Anterior cingulate cortex (tissue), 58 donors: ENCODE data around the gene AK4.
A peak's percentile ranks its signal among the peaks of the same experiment; 100 is the strongest.

ENCODE experiments used
- DNase-seq, 58 donors: peaks; one replicate each; lab custom pipeline; 2025; lab: John Stamatoyannopoulos, UW

Gene AK4

DNA sequence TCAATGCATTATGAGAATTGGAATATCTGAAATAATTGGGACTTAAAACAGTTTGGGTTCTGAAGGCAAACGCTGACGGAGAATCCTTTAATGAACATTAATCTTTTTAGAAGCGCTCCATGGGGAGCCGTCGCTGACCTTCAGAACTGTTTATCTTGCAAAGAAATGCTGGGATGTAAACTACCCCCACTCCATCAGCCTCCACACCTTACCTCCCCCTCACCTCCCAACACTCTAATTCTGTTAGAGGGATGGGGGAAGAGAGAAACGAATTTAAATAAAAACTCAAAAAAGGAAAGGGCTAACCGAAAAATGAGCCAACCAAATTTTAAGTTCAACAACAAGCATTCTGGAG lies 117.3 kb downstream of the AK4 start:
- DNase-seq: no peak

DNA sequence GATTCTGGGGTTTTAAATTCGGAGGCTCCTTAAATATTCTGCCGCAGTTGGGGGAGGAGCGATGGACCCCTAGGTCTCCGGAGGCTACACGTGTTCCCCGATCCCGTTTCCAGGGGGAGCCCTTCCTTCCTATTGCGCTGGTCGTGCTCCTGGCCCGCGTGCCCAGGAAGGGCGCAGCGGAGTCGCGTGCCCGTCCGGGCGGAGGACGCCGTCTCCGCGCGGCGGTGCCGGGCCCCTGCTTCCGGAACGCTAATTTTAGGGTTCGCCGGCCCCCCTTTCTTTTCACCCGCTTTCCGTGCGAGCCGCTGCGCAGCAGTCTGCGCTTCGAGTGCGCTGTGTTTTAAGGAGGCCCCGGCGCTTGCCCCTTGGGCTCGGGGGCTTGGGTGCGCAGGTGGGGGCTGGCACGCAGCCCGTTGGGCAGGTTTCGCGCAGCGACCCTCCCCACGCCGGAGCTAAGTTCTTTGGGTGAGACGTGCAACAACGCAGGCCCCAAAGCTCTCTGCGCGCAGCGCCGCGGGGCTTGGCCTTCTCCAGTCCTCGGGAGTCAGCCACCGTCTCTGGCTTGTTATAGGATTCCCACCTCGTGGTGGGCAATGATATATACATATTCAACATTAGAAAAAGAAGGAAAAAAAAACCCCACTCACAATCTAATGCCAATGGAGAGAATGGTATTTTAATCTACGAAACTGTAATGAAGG lies 117.8 kb downstream of the AK4 start:
- peak in 43 of 58 donors; percentile 24 to 76 (median 46) for DNase-seq

DNA sequence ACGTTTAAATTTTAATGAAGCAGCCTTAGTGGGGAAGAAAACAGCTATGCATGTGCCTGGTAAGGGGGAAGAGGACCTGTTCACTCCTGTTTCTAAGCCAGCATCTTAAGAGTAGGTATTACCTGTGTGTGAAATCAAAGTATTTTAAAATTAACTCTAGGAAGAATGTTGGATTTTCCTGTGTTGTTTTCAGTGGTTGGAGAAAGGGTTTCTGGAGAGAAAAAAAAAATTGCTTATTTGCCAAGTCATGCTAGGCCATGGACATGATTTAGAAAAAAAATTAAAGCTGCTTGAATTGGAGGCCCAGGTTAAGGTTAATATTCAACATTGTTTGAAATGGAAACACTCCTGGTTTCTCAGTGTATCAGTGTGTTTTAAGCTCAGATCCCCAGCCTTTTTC lies 118.5 kb downstream of the AK4 start:
- no peak for DNase-seq

DNA sequence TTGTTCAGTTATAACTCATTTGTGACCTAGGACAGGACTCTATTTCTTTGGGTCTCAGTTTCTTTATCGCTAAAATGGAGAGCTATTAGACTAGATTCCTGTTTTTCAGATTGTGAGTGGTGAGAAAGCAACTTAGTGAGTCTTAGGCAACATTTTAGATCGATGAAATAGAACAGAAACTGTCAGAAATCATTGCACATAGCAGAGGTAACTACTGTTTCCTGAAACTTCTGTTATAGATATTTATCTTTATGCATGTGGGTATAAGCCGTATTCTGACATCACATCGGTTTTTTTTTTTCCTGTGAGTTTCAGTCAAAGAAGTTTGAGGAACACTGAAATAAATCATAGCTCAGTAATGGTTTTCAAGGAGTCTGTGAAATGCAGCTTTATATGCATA lies 119.3 kb downstream of the AK4 start:
- no peak for DNase-seq

DNA sequence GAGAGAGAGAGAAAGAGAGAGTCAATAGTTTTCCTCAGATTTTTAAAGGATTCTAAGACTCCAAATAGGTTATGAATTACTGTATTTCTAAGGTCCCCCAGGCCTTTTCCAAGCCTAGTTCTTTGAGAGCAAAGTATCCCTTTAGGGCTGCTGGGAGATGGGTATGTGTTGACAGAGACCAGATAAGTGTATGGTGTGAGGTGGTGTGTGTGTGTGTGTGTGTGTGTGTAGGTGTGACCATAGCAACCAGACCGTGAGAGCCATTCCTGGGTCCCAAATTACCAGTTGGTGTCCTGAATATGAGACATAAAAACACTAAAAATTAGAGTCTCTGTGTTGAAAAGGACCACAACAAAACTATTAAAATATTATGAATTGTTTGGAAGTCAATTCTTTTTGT lies 119.7 kb downstream of the AK4 start:
- no peak for DNase-seq

DNA sequence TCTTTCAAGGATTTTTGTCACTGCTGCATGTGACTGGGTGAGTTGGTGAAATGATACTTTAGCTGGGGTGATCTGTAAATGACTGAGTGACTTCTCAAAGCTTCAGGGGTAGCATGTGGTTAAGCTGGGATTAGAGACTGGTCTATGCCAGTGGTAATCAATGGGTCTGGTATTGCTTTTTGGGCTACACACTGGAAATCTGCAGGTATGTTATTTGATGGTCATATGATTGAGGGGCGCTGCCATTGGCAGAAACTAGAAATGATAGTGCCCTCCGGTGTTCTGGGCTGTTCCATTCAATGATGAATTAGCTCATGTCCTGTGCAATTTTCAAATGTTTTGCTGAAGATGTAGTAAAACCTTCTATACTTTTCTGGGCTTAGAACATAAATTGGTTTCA lies 121.6 kb downstream of the AK4 start:
- DNase-seq: no peak

DNA sequence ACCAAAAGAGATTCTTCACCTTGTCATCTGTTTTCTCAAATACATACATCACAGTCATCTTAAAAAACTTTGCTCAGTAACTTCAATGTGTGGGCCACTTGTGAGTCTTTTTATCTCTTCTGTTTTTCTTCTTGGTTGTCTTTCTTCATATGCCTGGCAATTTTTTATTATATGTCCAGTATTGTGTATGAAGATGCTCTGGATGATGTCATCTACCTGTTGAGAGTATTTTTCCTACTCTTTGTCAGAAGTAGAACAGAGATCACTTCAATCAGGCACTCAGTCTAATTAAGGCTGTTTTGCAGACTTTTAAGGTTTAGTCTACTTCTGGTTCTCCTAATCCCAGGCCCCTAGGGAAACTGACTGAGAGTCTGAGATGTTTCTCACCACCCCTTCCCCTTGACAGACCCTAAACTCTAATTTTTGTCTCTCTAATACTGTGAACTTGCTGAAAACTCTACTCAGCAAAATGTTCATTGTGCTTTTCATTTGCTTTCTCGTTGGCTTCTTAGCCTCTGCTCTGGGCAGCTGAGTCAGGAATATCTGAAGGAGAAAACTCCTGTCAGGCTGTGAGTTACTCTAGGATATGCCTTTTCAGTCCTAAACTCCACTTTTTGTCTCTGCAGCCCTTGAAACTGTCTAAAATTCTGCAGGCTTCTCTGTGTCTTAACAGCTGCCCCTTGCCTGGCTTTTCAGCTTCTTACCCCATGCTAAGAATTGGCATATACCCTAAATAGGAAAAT lies 128.4 kb downstream of the AK4 start:
- no peak for DNase-seq

DNA sequence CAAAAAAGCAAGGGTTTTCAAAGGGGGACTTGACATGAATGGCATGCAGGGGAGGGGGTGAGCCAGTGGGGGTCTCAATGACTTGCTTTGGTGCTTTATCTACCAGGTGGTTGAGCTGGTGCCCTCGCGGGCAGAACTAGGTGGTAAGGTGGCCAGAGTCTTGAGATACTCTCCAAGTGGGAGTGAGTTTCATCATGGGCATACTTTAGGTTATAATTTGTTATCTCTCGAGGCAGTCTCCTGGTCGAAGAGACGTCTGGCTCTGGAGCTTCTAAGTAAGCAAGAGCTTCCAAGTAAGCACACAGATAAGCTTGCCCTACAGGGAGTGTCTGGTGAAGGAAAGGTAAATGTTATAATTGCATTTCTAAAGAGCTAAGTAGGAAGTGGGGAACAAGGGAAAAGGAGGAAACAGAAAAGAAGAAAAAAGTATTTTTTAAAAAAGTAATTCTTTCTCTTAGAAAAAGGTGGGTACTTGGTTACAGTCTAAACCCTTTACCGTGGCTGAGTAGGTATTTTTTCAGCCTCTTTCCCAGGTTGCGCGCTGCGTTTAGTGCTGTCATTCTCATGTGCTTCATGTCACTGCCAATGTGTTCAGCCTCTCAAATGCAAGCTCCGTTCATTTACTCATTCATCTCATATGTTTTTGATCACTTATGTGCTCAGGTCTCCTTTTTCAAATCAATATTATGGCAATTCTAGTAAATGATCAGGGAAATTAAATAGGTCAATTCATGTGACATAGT lies 129.8 kb downstream of the AK4 start:
- no peak for DNase-seq

DNA sequence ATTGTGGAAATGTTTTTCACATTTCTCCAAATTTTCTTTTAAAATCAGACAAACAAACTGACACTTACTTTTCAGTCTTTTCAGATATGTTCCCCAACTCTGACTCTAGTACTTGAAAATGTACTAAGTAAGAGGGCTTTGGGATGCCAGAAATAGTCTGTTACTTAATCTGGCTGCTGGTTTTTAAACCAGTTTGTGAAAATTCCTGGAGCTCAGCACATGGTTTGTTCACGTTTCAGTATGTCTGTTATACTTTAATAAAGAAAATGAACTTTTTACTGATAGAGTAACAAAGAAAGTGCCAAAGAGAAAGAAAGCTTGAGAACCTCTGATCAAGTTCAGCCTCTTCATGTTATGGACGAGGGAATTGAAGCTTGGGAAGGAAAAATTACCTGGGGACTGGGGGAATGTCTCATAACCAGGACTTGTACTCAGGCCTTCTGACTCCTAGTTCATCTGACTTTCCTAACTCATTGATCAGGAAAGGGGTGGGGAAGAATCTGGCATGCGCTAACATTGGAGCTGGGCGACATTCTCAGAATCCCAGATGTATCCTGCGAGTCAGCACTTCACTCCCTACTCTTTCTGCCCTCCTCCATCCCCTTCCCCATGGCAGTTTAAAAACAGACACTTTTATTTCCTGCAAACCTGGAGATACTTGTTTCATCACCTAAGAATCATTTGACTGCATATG lies 130.5 kb downstream of the AK4 start:
- DNase-seq: no peak

DNA sequence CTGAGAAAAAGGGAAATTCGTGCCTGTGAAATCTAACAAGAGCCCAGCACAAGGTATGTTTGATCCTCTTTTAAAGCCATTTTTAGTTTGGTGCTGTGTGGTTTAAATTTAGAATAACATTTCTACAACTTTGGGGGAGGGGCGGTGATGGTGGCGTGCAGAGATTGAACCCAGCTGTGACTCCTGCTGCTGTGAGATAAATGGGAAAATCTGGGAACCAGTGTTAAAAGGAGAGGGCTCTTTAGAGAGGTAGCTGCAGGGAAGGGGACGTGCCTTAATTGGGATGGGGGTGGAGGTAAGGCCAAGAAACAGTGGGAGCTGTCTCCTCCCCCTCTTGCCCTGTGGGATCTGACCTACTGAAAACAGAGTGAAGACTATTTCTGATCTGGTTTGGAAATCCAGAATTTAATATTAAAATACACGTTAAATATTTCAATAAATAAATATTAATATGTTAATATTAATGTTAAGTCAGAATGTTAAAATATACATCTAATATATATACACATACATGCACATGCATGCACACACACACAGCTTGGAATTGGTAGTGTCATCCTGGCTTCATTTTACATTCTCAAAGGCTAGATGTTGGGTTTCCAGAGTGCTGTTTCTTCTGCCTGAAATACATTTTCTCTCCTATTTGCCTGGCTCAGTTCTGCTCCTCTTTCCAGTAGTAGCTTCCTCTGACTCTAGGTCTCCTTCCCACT lies 131.2 kb downstream of the AK4 start:
- no peak for DNase-seq
